Measurements from ENCODE around the gene CCDC149.

The CCDC149 gene

GRCh38 chr4:24764345-24764744, 148.5 kb downstream of the CCDC149 start:
- Histone ChIP-seq H3K4me1 (peaks cover 0 to 13% (median 10%) of the 10 kb centered on the region in 4 donors), H3K4me3 (no peak overlapping the region), H3K9me3 (no peaks in the 10 kb centered on the region), H3K27me3 (no peaks in the 10 kb centered on the region), H3K27ac (no peak overlapping the region), H3K36me3 (no peaks in the 10 kb centered on the region)
- intact Hi-C loops (cut with DNase I; ENCODE audit: low total_unique reads) = no loop called here
- no peak for DNase-seq
- no peak for TF ChIP-seq CTCF (IDR thresholded peaks at IDR 0.05)

DNA sequence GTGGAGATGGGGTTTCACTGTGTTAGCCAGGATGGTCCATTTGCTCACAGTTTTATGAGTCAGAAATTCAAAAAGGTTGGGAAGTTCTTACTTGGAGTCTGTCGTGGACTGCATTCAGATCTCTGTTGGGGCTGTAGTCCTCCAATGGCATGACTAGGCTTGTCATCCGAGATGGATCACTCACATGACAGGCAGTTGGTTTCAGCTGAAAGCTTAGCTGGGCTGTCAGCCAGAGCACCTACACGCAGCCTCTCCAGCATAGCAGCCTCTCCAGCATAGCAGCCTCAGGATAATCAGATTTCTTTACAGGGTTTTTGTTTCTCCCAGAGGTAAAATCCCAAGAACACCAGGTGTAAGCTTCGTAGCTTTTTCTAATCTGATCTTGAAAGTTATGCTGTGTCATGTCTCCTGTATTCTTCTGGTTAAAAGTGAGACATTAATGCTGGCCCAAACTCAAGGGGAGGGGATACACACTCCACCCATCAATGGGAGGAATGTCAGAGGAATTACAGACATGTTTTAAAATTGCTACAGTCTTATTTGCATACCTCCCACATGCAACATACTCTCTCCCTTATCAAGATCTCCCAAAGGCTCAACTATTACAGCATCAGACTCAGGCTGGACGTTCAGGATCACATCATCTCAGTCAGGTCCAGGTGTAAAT, 149.1 kb downstream of the CCDC149 start:
- no peaks in the 10 kb centered on the region for H3K27me3 ChIP-seq
- no peak for TF ChIP-seq CTCF (IDR thresholded peaks at IDR 0.05)
- peaks cover 0 to 13% (median 10%) of the 10 kb centered on the region in 4 donors for H3K4me1 ChIP-seq
- H3K9me3 ChIP-seq = no peaks in the 10 kb centered on the region
- no peak overlapping the region for H3K4me3 ChIP-seq
- H3K36me3 ChIP-seq = no peaks in the 10 kb centered on the region
- H3K27ac ChIP-seq = no peak overlapping the region
- intact Hi-C loops (cut with DNase I; ENCODE audit: low total_unique reads) = no loop called here
- no peak for DNase-seq
